Tibial artery (tissue), 4 donors: ENCODE data around the gene SCGB1A1.
A peak's percentile ranks its signal among the peaks of the same experiment; 100 is the strongest.

Source experiments
- DNase-seq, 2 donors: peaks; one replicate each; pipeline ENCODE4 v3.0.0-alpha.2; 2019
- H3K27ac ChIP-seq, 2 donors: fragments of 200-600 bp; sonication (generic) in 1 of 2; 1 replicate in 1 of 2; 2 replicates in 1 of 2; pipeline ENCODE4 v1.5.1; 2018 to 2019; ENCODE audit warnings: mild to moderate bottlenecking in 1 of 2
- H3K27me3 ChIP-seq, 2 donors: fragments of 200-600 bp; sonication (generic) in 1 of 2; one replicate each; pipeline versions ENCODE4 v1.5.1 to v1.6.0; 2016 to 2019
- H3K36me3 ChIP-seq, 3 donors: fragments of 200-600 bp; sonication (generic) in 2 of 3; one replicate each; pipeline ENCODE4 v1.5.1; 2016 to 2019; ENCODE audit warnings: mild to moderate bottlenecking in 2 of 3
- H3K4me1 ChIP-seq, 4 donors: fragments of 200-600 bp; sonication (generic) in 2 of 4; 1 replicate in 3 of 4; 2 replicates in 1 of 4; pipeline ENCODE4 v1.5.1; 2016 to 2019
- H3K4me3 ChIP-seq, 2 donors: fragments of 200-600 bp; sonication (generic) in 1 of 2; 1 replicate in 1 of 2; 2 replicates in 1 of 2; pipeline ENCODE4 v1.5.1; 2018 to 2019; ENCODE audit warnings: mild to moderate bottlenecking in 2 of 2
- H3K9me3 ChIP-seq, 3 donors: fragments of 200-600 bp; sonication (generic) in 1 of 3; one replicate each; pipeline ENCODE4 v1.5.1; 2016 to 2019
- CTCF ChIP-seq, 2 experiments: fragments of 200-600 bp in 1 of 2; fragments of 450-650 bp in 1 of 2; IDR thresholded peaks; one replicate each; pipeline ENCODE4 v1.5.1; 2017 to 2019; ENCODE audit warnings: antibody characterized with exemption in 2 of 2, mild to moderate bottlenecking in 1 of 2, moderate library complexity in 1 of 2
- intact Hi-C: fragments of 100-400 bp; cut with DNase I; formaldehyde crosslinking; loops from one replicate; pipeline ENCODE4 v1.15.0; 2023; ENCODE audit warnings: low total_unique reads

Gene SCGB1A1

GRCh38 chr11:62416596-62416995 lies 2.2 kb upstream of the SCGB1A1 start:
- intact Hi-C loops: no loop called here
- TF ChIP-seq CTCF (IDR thresholded peaks at IDR 0.05): no peak
- Histone ChIP-seq H3K36me3 (no peaks in the 10 kb centered on the region), H3K27ac (no peak overlapping the region), H3K27me3 (no peaks in the 10 kb centered on the region), H3K4me1 (peaks cover 0 to 18% (median 0%) of the 10 kb centered on the region in 4 donors), H3K4me3 (no peak overlapping the region), H3K9me3 (no peaks in the 10 kb centered on the region)
- no peak for DNase-seq

GRCh38 chr11:62418136-62418535 lies 697 bp upstream of the SCGB1A1 start:
- no peak overlapping the region for H3K4me3 ChIP-seq
- H3K36me3 ChIP-seq: no peaks in the 10 kb centered on the region
- no peaks in the 10 kb centered on the region for H3K27me3 ChIP-seq
- H3K4me1 ChIP-seq: peaks cover 0 to 15% (median 0%) of the 10 kb centered on the region in 4 donors
- TF ChIP-seq CTCF (IDR thresholded peaks at IDR 0.05): no peak
- DNase-seq: no peak
- intact Hi-C loops: no loop called here
- no peaks in the 10 kb centered on the region for H3K9me3 ChIP-seq
- H3K27ac ChIP-seq: no peak overlapping the region

- no peak for TF ChIP-seq CTCF (IDR thresholded peaks at IDR 0.05)
- H3K36me3 ChIP-seq: no peaks in the 10 kb centered on the region
- no peaks in the 10 kb centered on the region for H3K9me3 ChIP-seq
- peak overlapping the region in 1 of 2 donors; percentile 36 for H3K27ac ChIP-seq
- H3K4me1 ChIP-seq: peaks cover 0 to 13% (median 1%) of the 10 kb centered on the region in 4 donors
- no peak for DNase-seq
- intact Hi-C loops: no loop called here
- no peaks in the 10 kb centered on the region for H3K27me3 ChIP-seq
- no peak overlapping the region for H3K4me3 ChIP-seq
These were observed 589 bp downstream of the SCGB1A1 start for GRCh38 chr11:62419314-62419929.

GRCh38 chr11:62419943-62420342 lies 1.1 kb downstream of the SCGB1A1 start:
- H3K4me1 ChIP-seq: peaks cover 0 to 15% (median 6%) of the 10 kb centered on the region in 4 donors
- H3K4me3 ChIP-seq: no peak overlapping the region
- no peaks in the 10 kb centered on the region for H3K36me3 ChIP-seq
- DNase-seq: no peak
- no peaks in the 10 kb centered on the region for H3K9me3 ChIP-seq
- TF ChIP-seq CTCF (IDR thresholded peaks at IDR 0.05): no peak
- H3K27ac ChIP-seq: peak overlapping the region in 1 of 2 donors; percentile 36
- intact Hi-C loops: loop anchor here (5.0 kb wide), 1 partner anchor 142 kb away; no protein-coding TSS in a partner anchor
- H3K27me3 ChIP-seq: no peaks in the 10 kb centered on the region

GRCh38 chr11:62420882-62421281 lies 2.0 kb downstream of the SCGB1A1 start:
- Histone ChIP-seq H3K4me1 (peaks cover 0 to 15% (median 7%) of the 10 kb centered on the region in 4 donors), H3K36me3 (no peaks in the 10 kb centered on the region), H3K4me3 (no peak overlapping the region), H3K27me3 (no peaks in the 10 kb centered on the region), H3K27ac (no peak overlapping the region), H3K9me3 (no peaks in the 10 kb centered on the region)
- TF ChIP-seq CTCF (IDR thresholded peaks at IDR 0.05): no peak
- intact Hi-C loops: loop anchor here (5.0 kb wide), 1 partner anchor 141 kb away; no protein-coding TSS in a partner anchor
- DNase-seq: no peak
